GM12872 (cell line): ENCODE results near the gene KIAA1755.

Experiments used
- TF ChIP-seq, protein P1 (sequence below): IDR thresholded peaks from 3 replicates; pipeline ENCODE4 v1.5.1; 2011; ENCODE audit warnings: low read depth, mild to moderate bottlenecking, low read length, moderate library complexity; ENCODE audit not compliant: insufficient read depth

The KIAA1755 gene

GRCh38 chr20:38167328-38167850 is 93.1 kb downstream of the KIAA1755 start:
- TF ChIP-seq, protein P1, sequence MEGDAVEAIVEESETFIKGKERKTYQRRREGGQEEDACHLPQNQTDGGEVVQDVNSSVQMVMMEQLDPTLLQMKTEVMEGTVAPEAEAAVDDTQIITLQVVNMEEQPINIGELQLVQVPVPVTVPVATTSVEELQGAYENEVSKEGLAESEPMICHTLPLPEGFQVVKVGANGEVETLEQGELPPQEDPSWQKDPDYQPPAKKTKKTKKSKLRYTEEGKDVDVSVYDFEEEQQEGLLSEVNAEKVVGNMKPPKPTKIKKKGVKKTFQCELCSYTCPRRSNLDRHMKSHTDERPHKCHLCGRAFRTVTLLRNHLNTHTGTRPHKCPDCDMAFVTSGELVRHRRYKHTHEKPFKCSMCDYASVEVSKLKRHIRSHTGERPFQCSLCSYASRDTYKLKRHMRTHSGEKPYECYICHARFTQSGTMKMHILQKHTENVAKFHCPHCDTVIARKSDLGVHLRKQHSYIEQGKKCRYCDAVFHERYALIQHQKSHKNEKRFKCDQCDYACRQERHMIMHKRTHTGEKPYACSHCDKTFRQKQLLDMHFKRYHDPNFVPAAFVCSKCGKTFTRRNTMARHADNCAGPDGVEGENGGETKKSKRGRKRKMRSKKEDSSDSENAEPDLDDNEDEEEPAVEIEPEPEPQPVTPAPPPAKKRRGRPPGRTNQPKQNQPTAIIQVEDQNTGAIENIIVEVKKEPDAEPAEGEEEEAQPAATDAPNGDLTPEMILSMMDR = no peak

DNA sequence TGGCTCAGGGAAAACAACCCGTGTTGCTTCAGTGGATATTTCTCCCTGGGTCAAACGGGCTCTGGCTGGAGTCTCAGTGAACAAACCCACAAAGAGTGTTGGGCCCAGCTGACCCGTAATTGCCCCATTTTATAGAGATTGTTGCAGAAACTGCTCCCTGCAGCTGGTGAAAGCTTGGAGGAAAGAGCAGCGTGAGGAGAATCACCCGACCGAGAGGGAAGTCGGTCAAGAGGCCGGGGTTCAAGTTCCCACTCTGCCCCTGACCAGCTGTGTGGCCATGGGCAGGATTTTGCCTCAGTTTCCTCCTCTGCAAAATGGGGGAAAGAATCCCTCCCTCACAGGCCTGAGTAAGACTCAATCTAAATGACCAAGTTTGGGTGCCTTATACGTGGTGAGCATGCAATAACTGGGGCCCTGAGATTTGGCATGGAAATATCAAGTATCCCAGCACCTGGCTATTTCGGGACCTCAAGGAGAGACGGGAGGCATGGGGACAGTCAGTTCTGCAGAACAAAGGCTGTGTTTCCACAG is 93.8 kb downstream of the KIAA1755 start:
- TF ChIP-seq, protein P1 = no peak

- TF ChIP-seq, protein P1 = no peak
These were observed 94.4 kb downstream of the KIAA1755 start for GRCh38 chr20:38165966-38166702.

DNA sequence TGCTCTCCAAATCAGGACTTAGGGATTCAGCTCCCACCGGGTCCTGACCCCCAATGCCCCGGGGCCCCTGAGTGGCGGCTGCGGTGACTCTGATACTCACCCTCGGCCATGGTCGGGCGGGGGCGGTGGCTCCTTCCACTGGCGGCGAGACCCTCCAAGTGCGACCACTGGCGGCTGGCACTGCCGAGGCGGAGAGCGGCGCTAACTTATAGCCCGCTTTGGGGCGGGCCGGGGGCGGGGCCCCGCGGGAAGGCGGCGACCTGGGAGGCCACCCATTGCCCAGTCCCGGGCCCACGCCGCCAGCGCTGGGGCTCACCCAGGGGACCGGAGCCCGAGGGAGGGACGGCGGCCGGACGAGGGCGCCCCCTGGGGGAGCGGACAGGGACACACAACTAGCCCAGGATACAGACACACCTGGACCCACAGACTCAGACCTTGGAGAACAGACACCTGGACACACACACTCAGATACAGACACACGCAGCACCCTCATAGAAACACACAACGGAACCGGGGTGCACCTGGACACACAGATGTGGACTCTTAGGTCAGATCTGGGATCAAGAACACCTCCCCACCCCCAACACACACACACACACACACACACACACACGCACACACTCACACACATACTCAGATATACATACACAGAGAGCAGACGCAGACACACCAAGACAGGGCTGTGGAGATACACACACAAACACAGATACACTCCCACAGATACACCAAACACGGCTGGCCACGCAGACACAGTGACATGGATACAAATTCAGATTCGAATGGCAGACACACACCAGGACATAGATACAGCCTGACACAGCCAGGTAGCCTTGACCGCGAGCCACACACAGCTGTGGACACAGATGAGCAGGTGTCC is 95.2 kb downstream of the KIAA1755 start, which contains the start of gene TGM2:
TGM2 (minus strand) TSS at position 182 of the 877 bp plus-strand sequence; CDS start at position 110, 72 bp downstream.
- TF ChIP-seq, protein P1 = peak; percentile 88

DNA sequence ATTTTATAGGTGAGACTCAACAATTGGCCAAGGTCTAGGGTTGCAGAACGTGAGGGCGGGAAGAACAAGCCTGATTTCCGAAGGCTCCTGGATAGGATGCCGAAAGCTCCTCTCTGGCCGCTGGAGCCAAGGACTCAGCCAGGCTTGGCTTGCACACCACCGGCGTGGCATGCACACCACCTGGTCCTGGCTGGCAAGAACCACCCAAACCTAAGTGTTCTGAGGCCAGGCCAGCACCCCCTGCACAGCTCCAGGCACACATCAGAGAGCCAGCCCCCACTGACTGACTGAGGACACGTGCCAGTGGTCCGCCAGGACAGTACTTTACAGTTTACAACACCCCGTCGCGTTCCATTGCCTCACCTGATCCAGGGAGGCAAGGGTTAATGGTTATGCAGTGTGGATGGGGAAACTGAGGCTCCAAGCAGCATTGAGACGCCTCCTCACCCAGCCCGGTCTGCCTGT is 95.9 kb downstream of the KIAA1755 start:
- TF ChIP-seq, protein P1 = no peak

DNA sequence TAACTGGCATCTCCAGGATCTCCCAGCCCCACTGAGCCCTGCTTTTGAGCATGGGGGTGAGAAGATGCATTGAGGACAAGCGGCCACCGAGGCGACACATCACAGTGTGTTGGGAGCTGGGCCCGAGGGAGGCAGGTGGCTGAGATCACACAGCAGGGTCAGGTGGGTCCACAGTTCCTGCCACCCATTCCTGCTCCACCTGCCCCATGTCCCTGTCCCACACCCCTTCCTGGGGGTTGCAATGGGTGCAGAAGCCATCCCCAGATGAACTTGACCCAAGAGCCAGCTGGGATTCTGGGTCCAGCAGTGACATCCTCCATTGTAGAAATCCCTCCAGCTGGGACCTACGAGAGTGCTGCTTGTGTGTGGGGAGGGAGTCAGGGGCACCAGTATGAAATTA is 96.5 kb downstream of the KIAA1755 start:
- TF ChIP-seq, protein P1 = no peak
